D721Med (cell line): ENCODE data around the gene ADM2.

Experiments
- DNase-seq: peaks from one replicate; pipeline ENCODE4 v3.0.0; 2011; ENCODE audit warnings: low spot score; ENCODE audit not compliant: insufficient read length
- FAIRE-seq: peaks from 2 replicates; lab custom pipeline; 2011; peaks lifted over from hg19 to GRCh38; lab: Jason Lieb, UNC
- TF ChIP-seq, protein P1 (sequence below): IDR thresholded peaks from 2 replicates; pipeline ENCODE4 v1.5.1; 2012; ENCODE audit warnings: mild to moderate bottlenecking, control low read depth; ENCODE audit not compliant: insufficient read depth; ENCODE audit errors: missing control alignments

ADM2 gene

DNA sequence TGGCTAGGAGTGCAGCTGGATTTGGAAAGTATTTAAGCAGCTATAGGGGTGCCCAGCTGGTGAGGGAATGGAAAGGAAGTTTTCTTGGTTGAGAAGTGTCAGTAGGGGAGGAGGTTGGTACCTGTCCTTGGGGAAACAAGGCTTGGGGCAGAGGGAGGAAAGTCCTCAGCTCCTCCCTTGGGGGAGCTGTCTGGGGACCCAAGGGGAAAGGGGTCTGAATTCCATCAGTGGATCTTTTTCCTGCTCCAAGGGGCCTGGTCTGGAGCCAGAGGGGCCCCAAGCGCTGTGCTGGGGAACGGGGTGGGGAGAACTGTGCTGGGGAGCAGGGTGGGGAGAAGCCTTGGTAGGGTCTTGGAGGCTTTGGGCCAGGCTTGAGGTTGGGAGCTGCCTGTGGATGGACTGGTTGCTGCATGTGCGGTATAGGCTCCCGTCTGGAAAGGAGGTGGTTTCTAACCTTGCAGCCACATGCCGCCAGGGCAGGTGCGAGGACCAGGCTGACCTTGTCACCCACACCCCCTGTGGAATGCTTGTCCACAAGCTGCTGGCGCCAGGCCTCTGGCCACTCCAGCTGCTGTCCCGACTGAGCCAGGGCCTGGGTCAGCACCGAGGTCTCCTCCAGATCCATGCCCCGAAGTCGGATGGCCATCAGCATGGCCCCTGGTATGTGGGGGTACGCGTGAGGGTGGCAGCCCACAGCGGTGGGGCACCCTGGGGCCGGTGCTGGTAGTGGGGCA is 47.5 kb downstream of the ADM2 start:
- no peak for FAIRE-seq
- no peak for DNase-seq
- TF ChIP-seq, protein P1, sequence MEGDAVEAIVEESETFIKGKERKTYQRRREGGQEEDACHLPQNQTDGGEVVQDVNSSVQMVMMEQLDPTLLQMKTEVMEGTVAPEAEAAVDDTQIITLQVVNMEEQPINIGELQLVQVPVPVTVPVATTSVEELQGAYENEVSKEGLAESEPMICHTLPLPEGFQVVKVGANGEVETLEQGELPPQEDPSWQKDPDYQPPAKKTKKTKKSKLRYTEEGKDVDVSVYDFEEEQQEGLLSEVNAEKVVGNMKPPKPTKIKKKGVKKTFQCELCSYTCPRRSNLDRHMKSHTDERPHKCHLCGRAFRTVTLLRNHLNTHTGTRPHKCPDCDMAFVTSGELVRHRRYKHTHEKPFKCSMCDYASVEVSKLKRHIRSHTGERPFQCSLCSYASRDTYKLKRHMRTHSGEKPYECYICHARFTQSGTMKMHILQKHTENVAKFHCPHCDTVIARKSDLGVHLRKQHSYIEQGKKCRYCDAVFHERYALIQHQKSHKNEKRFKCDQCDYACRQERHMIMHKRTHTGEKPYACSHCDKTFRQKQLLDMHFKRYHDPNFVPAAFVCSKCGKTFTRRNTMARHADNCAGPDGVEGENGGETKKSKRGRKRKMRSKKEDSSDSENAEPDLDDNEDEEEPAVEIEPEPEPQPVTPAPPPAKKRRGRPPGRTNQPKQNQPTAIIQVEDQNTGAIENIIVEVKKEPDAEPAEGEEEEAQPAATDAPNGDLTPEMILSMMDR: no peak

DNA sequence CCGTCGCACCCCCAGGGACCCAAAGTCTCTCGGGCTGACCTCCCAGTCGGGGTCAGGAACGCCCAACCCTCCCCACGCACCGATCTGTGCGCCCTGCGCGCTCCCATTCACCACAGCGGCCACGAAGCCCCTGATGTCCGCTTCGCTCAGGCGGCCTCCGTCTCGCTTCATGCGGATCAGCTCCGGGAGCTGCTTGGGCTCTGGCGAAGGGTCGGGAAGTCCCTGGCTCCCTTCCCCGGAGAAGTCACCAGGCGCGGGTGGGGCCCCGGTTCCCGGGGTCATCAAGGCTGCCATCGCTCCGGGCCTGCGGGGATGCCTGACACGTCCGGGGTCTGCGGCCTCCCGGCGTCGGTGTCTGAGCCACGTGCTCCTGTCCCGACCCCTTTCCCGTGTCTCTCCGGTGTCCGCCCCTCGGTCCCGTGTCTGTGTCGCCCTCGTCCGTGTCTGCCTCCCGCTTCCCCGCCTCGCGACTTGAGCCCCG is 48.1 kb downstream of the ADM2 start:
- FAIRE-seq (no peak), DNase-seq (no peak)
- TF ChIP-seq, protein P1: no peak

DNA sequence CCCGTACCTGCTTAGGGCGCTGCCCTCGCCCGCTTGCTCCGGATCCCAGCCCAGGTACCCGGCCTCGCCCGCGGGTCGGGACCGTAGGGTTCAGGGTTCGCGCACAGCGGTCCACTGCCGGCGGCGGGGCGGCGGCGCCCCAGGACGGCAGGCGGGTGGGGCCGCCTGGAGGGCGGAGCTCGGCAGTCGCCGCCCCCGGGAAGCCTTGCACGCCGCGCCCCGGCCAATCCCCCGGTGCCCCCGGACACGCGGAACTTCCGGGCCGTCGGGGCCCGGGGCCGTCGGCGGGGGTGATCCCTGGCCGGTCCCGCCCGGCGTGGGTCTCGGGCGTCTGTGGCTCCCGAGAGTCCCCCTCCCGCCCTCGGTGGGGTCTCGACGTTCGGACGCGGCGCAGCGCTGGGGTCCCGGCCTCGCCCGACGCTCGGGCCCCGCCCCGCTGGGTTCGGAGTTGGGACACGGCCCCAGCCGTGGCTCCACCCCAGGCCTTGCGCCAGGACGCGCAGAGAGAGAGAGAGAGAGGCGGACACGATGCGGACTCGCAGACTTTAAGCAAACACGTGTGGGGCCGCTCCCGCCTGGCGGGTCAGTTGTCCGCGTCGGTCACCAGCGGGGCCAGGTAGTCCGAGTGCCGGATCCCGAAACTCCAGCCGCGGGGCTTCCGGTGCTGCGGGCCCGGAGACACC is 48.7 kb downstream of the ADM2 start, which contains the start of gene TYMP:
TYMP (minus strand) TSS at position 116 of the 683 bp plus-strand sequence. CDS start 303 bp downstream, outside the sequence.
- no peak for FAIRE-seq
- TF ChIP-seq, protein P1: no peak
- DNase-seq: no peak

DNA sequence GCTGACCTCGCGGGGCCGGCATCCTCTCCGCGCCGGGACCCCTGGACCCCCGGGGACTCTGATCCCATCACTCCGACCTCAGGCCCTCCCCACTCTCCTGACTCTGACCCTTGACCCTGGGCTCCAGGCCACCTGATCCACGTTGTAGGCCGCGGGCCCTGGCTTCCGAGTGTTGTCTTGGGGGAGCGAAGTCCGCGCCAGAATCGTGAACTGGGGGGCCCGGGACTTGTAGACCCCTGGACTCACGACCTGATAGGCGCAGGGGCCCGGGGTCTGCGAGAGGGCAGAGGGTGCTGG is 49.2 kb downstream of the ADM2 start:
- no peak for FAIRE-seq
- no peak for DNase-seq
- TF ChIP-seq, protein P1: no peak

DNA sequence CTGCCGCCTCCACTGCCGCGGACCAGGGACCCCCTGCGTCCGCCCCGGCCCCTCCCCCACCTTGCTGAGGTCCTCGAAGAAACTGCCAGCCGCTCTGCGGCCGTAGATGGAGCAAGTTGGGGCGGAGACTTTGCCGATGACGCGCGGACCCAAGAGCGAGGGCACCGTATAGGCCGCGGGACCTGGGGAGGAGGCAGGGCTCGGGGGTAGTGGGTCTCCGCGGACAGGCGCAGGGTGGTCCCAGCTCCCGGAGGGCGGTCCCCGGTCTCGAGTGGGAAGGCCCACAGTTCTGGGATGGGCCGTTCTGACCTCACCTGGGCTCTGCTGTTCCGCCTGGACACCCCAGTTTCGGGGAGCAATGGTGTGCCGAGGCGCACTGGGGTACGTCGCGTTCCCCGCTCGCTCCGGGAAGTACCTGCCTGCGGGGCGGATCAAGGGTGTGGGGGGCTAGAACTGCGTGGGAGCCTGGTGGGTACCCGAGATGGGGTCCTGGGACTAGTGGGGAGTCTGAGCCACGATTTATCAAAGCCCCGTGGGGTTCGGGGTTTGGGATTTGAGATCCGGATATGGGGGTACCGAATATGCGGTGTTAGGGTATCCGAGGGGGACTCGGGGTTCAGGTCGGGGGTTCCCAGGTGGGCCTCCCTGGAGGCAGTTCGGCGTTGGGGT is 49.7 kb downstream of the ADM2 start:
- TF ChIP-seq, protein P1: no peak
- DNase-seq: no peak
- no peak for FAIRE-seq

DNA sequence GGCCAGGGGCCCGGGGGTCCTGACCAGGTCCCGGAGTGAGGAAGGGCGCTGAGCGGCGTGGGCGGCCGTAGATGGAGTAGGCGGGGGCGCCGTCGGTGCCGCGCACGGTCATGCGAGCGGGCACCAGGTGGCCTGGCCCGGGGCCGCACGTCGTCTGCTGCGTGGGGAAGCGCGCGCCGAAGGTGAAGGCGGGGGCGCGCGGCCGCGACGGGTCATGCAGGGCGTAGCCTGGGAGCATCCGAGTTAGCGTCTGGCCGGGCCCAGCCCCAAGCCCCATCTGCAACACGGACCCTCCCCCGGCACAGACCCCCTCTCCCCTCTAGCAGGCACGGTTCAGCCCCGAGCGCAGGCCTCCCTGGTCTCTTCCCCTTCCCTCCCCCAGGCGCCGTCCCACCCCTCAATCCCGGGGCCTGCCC is 50.2 kb downstream of the ADM2 start:
- no peak for DNase-seq
- TF ChIP-seq, protein P1: no peak
- FAIRE-seq: no peak
